ENCODE results near the gene P4HB. TPM values are rescaled to one million over a fixed set of nuclear protein-coding genes. Genes with fewer than 3 reads are reported as not detected.

The P4HB gene
- total and polyA plus RNA-seq, 10 of the 15 experiments (the other 5 are each of a cell fraction or from before 2014, with no cell fraction given): 4.7 to 549 (median 361) TPM

DNA sequence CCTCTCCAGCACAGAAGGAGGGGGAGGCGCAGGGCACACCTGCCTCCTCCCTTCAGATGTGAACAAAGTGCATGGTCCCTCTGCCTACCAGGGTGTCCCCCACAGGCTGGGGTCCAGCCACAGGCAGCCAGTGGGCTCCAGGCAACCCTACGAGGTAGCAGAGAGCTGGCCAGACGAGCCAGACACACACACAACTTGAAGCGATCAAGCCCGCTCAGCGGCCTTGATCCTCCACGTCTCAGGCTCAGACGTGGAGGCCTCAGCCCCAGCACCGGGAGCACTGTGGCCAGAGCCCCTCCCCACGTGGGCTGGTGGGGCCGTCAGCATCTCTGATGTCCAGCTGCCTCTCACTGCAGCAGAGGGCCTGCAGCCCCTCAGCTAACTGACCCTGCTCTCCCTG is 35.7 kb downstream of the P4HB start (continued):
- TF ChIP-seq, protein P1, sequence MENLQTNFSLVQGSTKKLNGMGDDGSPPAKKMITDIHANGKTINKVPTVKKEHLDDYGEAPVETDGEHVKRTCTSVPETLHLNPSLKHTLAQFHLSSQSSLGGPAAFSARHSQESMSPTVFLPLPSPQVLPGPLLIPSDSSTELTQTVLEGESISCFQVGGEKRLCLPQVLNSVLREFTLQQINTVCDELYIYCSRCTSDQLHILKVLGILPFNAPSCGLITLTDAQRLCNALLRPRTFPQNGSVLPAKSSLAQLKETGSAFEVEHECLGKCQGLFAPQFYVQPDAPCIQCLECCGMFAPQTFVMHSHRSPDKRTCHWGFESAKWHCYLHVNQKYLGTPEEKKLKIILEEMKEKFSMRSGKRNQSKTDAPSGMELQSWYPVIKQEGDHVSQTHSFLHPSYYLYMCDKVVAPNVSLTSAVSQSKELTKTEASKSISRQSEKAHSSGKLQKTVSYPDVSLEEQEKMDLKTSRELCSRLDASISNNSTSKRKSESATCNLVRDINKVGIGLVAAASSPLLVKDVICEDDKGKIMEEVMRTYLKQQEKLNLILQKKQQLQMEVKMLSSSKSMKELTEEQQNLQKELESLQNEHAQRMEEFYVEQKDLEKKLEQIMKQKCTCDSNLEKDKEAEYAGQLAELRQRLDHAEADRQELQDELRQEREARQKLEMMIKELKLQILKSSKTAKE (IDR thresholded peaks at IDR 0.05; ENCODE audit: low read depth, poor library complexity, severe bottlenecking): no peak

DNA sequence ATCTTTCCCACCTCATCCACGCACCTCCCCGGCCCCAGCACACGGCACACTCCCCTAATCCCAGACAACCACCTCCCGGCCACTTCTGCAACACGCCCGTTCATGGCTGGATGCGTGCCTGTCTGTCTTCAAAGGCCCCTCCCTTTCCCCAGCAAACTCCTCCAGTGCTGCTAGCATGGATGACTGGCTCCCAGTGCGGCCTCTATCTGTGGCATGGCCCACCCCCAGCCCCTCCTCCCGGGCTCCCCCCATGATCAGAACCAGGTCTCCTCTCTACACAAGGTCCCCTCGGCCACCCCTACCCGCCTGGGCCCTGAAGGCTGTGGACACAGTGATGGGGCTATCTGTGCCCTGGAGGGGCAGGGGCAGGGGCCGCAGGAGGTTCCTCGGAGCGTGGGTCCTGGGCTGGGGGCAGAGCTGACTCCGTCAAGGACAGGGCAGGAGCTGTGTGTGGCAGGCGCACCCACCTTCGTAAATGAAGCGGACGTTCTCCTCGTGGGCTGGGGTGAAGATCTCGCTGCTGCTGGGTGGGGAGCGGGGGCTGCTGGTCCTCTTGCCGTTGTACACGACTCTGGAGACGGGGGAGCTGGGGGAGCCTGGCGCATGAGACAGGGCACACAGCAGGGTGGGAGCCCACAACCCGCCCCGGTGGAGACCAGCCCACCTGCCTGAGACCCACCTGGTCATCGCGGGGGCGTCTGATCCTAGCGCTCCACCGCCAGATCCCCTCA is 36.4 kb downstream of the P4HB start:
- H4K20me1 ChIP-seq (ENCODE audit: control insufficient read depth, insufficient read depth): no peaks in the 10 kb centered on the region
- H3K4me3 ChIP-seq: no peak overlapping the region
- H2AFZ ChIP-seq (ENCODE audit: control insufficient read depth, low read depth, low read length): no peak overlapping the region
- ChIA-PET SMC1A (ENCODE audit: uncharacterized antibody, unreplicated experiment) (no interaction called here), RAD21 (ENCODE audit: unreplicated experiment) (no interaction called here), POLR2A (no interaction called here), CTCF (no interaction called here)
- H3K27me3 ChIP-seq (replicated peaks in 1 of 2; ENCODE audit: control insufficient read depth in 2 of 2, insufficient read depth in 2 of 2, low read length in 1 of 2): no peaks in the 10 kb centered on the region
- no TSS peak for BruUV-seq (replicated peaks)
- H3K9ac ChIP-seq (ENCODE audit: control insufficient read depth, insufficient read depth, low read length): no peak overlapping the region
- no peak for DNase-seq (ENCODE audit: low read depth, low spot score)
- H3K36me3 ChIP-seq (ENCODE audit: control insufficient read depth in 2 of 2, insufficient read depth in 2 of 2, low read length in 1 of 2): no peaks in the 10 kb centered on the region
- intact Hi-C loops (cut with micrococcal nuclease; ENCODE audit: unreplicated experiment): no loop called here
- no peak overlapping the region for H3K27ac ChIP-seq (ENCODE audit: control insufficient read depth, insufficient read depth)
- in situ Hi-C loops (cut with MboI): loop anchor here (5.0 kb wide), 1 partner anchor 107 kb away; no protein-coding TSS in a partner anchor
- no peak for ATAC-seq
- H3K4me1 ChIP-seq (ENCODE audit: control insufficient read depth, insufficient read depth, low read length): no peaks in the 10 kb centered on the region
- TF ChIP-seq NR2C1 (IDR thresholded peaks at IDR 0.05): no peak
- TF ChIP-seq SREBF2 (IDR thresholded peaks at IDR 0.05; ENCODE audit: low read length): no peak
- no peak for TF ChIP-seq SPI1 (IDR thresholded peaks at IDR 0.05; ENCODE audit: borderline replicate concordance, insufficient read depth, low read depth, low read length)
- no peak for TF ChIP-seq IKZF1 (conservative IDR thresholded peaks at IDR 0.05)
- TF ChIP-seq FOXM1 (IDR thresholded peaks at IDR 0.05; ENCODE audit: low read depth, low read length): no peak
- no peak for TF ChIP-seq BRCA1 (IDR thresholded peaks at IDR 0.05; ENCODE audit: low read depth, low read length)
- TF ChIP-seq, protein P2, sequence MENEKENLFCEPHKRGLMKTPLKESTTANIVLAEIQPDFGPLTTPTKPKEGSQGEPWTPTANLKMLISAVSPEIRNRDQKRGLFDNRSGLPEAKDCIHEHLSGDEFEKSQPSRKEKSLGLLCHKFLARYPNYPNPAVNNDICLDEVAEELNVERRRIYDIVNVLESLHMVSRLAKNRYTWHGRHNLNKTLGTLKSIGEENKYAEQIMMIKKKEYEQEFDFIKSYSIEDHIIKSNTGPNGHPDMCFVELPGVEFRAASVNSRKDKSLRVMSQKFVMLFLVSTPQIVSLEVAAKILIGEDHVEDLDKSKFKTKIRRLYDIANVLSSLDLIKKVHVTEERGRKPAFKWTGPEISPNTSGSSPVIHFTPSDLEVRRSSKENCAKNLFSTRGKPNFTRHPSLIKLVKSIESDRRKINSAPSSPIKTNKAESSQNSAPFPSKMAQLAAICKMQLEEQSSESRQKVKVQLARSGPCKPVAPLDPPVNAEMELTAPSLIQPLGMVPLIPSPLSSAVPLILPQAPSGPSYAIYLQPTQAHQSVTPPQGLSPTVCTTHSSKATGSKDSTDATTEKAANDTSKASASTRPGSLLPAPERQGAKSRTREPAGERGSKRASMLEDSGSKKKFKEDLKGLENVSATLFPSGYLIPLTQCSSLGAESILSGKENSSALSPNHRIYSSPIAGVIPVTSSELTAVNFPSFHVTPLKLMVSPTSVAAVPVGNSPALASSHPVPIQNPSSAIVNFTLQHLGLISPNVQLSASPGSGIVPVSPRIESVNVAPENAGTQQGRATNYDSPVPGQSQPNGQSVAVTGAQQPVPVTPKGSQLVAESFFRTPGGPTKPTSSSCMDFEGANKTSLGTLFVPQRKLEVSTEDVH (IDR thresholded peaks at IDR 0.05; ENCODE audit: low read depth, partially characterized antibody): no peak
- TF ChIP-seq EZH2 (IDR thresholded peaks at IDR 0.05; ENCODE audit: borderline replicate concordance, control insufficient read depth, low read depth, low read length): no peak
- 81% methylated on average over 33 of the region's 33 CpGs for WGBS (ENCODE audit: insufficient coverage, insufficient replicate concordance, low lambda C conversion rate, missing lambda C conversion rate)
- H3K9me3 ChIP-seq (replicated peaks; ENCODE audit: control insufficient read depth, insufficient read depth, low read length): no peaks in the 10 kb centered on the region
- H3K4me2 ChIP-seq (ENCODE audit: control insufficient read depth, insufficient read depth): no peak overlapping the region
- no peak for FAIRE-seq
- no peaks in the 10 kb centered on the region for H3K79me2 ChIP-seq (ENCODE audit: control insufficient read depth, insufficient read depth, low read length)
